GM18499 (cell line): ENCODE data around the gene GBP3.
"Not testable (repeated sequence)": the region's sequence is repeated elsewhere in the genome, so short reads cannot be mapped to it uniquely, and the experiment has no call there.

Source experiments
- ATAC-seq: cut with Tn5 transposase; IDR thresholded peaks from one replicate; pipeline ENCODE4 v1.9.1; 2021; ENCODE audit warnings: moderate number of reproducible peaks; ENCODE audit not compliant: insufficient read depth, unreplicated experiment

The GBP3 gene

GRCh38 chr1:88980870-88981269 is 41.8 kb downstream of the GBP3 start:
- no peak for ATAC-seq

GRCh38 chr1:88979749-88980116 is 42.9 kb downstream of the GBP3 start:
- ATAC-seq, result no peak

GRCh38 chr1:88979054-88979748 is 43.5 kb downstream of the GBP3 start:
- no peak for ATAC-seq

- ATAC-seq, result no peak
Observed at GRCh38 chr1:88976235-88976634, 46.4 kb downstream of the GBP3 start.

GRCh38 chr1:88974616-88975172 is 48.0 kb downstream of the GBP3 start:
- not testable (repeated sequence) for ATAC-seq

GRCh38 chr1:88973520-88974137 is 49.0 kb downstream of the GBP3 start:
- ATAC-seq, result no peak

GRCh38 chr1:88961647-88962275 is 60.9 kb downstream of the GBP3 start:
- no peak for ATAC-seq

GRCh38 chr1:88961081-88961480 is 61.6 kb downstream of the GBP3 start:
- ATAC-seq, result no peak
